Testis (tissue), 2 donors: Measurements from ENCODE around the gene ADIRF.
"Not testable (repeated sequence)": the region's sequence is repeated elsewhere in the genome, so short reads cannot be mapped to it uniquely, and the experiment has no call there.

Source experiments
- CTCF ChIP-seq, 3 experiments: fragments of 450-650 bp in 2 of 3; fragments of 200-600 bp in 1 of 3; sonication (generic) in 1 of 3; IDR thresholded peaks; one replicate each; pipeline ENCODE4 v1.5.1; 2016 to 2019; ENCODE audit warnings: antibody characterized with exemption in 3 of 3, mild to moderate bottlenecking in 2 of 3, moderate library complexity in 1 of 3
- POLR2A ChIP-seq: fragments of 450-650 bp; IDR thresholded peaks from one replicate; pipeline ENCODE4 v1.6.1; 2017; ENCODE audit warnings: antibody characterized with exemption, mild to moderate bottlenecking, moderate library complexity

- not testable (repeated sequence) for TF ChIP-seq CTCF (IDR thresholded peaks at IDR 0.05); POLR2A
These were observed 49.8 kb downstream of the ADIRF start for GRCh38 chr10:87018127-87018526.
